Middle frontal gyrus (tissue), 1 donor: Measurements from ENCODE around the gene SETDB1.

Experiments used
- DNase-seq: peaks from one replicate; pipeline ENCODE4 v3.0.0-alpha.2; 2015; ENCODE audit warnings: low spot score; ENCODE audit errors: extremely low spot score

The SETDB1 gene

GRCh38 chr1:151002051-151002450 lies 75.9 kb downstream of the SETDB1 start:
- no peak for DNase-seq

DNA sequence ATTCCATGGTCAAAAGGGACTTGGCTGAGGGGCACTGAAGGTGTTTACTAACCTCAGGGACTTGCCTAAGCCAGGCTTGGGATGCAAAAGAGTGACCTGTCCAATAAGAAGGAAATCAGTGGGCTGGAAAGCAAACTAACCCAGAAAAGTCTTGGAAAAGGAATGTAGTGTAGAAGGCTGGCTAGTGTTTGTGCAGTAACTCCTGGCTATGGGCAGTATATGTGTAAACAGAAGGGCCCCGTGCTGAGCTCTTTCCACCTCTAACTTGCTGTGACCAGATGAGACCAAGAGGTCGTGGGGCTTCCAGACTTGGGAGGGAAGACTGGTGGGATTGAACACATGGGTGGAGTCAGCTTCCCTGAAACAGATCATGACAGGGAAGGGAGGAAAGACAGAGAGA lies 76.4 kb downstream of the SETDB1 start:
- no peak for DNase-seq

- no peak for DNase-seq
These were observed 77.0 kb downstream of the SETDB1 start for GRCh38 chr1:151003180-151003579.

GRCh38 chr1:151005729-151006319 lies 79.7 kb downstream of the SETDB1 start:
- DNase-seq = no peak

DNA sequence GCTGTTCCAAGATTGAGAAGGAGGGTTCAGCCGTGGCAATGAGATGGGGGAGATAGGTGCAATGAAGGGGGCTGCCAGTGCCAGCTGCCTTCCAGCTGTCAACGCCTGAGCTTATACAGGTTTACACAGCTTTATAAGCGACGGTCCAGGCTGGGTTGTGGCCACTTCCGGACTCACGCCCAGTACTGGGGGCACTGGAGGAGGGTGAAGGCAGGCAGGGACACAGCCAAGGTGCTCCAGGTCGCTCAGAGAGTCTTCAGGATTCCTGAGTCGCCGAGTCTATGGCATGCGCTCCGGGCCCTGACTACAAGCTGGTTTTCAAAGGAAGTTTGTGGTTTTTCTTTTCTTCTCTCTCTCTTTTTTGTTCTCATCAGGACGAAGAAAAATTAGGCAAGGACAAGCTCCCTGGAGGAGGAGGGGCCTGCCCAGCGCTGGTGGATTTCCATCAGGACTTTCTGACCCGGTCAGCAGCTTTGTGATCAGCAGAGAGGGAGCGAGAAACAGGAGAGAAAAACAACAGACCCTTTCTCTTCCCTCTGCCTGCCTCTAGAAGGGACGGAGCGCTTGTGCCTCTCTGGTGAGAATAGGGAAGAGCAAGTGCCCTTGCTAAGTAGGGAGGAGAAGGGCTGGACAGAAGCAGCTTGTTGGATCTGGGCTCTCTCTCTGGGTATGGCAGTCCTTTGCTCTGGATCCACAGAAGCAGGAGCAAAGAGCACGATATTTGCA lies 80.3 kb downstream of the SETDB1 start, which contains the start of gene MINDY1:
Gene MINDY1, minus strand, starts transcription at position 576 of the 726 bp plus-strand sequence. CDS start 4,285 bp downstream, outside the sequence.
- DNase-seq = peak; percentile 74

DNA sequence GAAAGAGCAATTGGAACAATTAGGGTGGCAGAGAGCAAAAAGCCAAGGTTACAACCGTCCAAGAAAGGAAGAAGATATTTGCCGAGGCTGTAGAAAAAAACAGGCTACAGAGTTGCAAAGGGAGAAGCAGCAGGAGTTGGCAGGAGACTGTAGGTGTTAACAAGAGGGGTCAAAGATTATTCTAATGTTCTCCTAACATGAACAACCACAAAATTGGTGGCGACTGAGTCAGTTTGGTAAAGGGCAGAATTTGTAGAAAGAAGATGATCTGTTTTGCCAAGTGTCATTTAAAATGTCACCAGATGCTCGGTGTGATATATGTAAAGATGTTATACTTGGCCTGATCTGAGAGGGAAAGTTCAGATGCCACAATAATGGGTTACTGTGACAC lies 81.7 kb downstream of the SETDB1 start:
- no peak for DNase-seq

- DNase-seq = peak; percentile 93
These were observed 82.4 kb downstream of the SETDB1 start, which contains the start of gene PRUNE1 for GRCh38 chr1:151008244-151009205. Gene PRUNE1, plus strand, starts transcription at chr1:151008449. Its CDS starts 184 bp downstream, at chr1:151008633.

DNA sequence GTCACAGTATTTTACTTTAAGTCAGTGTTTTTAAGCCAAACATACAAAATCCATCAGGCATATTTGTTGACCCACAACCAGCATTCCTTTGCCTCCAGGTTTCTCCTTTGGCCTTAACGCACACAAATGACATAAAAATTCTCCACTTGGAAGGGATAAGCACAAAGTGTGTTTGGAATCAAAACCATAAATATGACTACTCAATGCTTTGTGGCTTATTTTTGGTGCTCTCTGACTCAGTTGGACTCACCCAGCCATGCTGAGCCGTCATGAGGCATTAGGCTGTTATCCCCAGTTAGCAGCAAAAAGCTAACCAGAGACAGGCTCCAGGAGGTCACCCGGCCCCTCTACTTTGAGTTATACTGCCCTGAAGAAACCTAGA lies 83.0 kb downstream of the SETDB1 start:
- no peak for DNase-seq

- no peak for DNase-seq
These were observed 83.6 kb downstream of the SETDB1 start for GRCh38 chr1:151009674-151010345.

DNA sequence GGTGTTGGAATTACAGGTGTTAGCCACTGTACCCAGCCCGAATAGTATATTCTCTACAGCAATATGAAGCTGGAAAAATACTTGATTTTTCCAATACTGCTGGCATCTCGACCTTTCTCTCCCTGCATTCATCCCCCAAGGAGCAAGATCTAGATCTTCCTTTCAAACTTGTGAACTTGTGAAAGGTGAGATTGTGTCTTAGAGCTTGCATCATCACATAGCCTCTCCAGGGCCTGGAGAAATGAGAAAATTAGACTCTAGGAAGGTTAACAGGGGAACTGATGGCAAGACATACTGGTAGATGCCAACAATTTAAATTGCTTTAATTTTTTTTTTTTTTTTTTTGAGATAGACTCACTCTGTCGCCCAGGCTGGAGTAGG lies 84.2 kb downstream of the SETDB1 start:
- DNase-seq = no peak

DNA sequence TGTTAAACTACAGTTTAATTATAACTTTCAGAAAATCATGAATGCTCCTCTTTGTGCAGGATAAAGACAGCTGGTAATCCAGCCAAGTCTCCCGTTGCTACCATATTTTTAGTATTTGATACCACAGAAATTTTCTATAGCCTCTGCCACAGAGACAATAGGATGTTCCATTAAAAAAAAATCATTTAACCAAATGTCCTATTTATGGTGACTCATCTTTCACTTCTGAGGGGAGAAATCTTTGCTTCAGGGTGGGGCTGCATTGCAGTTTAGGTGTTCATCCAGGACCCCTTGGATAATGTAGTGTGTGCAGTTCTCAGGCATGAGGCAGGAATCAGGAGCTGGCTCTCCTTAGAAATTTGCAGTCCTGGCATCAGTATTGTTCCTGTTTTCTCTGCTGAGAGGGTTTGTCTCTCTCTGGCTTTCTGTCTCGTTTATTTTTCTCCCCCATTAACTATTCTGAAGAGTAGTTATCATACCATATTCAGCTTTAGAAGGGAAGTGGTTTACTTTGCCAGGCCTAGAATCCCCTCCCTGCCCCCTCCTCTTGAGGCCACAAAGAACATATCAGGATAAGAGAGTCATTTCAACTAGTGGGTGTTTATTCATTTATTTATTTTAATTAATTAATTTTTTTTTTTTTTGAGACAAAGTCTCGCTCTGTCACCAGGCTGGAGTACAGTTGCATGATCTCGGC lies 85.1 kb downstream of the SETDB1 start:
- DNase-seq = no peak

DNA sequence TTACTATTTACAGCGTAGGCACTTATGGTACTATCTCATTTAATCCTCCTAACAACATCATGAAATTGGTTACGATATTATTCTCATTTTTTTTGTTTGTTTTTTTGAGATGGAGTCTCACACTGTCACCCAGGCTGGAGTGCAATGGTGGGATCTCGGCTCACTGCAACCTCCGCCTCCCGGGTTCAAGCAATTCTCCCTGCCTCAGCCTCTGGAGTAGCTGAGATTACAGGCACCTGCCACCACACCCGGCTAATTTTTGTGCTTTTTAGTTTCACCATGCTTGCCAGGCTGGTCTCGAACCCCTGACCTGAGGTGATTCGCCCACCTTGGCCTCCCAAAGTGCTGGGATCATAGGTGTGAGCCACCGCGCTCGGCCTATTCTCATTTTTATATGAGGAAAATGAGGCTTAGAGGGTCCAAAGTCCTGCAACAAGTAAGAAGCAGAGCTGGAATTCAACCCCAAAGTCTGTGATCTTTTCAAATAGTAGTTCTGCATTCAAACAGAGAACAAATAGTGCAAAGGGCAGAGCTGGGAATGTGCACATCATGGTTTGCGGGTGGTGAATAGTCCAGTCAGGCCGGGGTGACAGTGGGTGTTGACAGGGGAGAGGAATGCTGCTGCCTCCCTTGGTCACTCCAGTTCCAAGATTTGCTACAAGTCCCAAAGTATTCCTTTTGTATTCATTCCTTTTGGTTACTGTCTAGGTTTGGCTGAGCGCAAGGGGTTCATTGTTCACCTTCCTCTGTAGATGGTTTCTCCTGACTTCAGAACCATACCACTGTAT lies 86.7 kb downstream of the SETDB1 start:
- no peak for DNase-seq

DNA sequence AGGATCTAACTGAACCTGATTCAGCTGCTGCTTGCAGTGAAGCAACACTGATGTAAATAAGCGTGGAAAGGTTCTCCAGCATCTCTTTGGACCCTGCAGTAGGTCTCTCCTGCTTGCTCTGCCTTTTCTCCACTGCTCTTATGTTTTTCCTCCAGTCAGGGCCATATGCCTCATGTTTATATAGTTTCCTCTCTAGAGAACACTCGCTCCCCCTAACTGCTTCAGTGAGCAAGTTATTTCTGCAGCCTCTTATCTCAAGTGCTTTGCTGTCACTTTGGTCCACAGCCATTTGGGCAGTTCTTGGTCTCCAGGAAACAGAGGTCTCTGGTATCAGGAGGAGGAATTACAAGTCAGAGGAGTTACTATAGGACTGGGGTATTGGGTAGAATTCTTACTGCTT lies 87.4 kb downstream of the SETDB1 start:
- DNase-seq = no peak
